Tibial nerve (tissue), 3 donors: ENCODE results near the gene ACSL1.
"Not testable (repeated sequence)": the region's sequence is repeated elsewhere in the genome, so short reads cannot be mapped to it uniquely, and the experiment has no call there.

Experiments
- CTCF ChIP-seq, 5 experiments: fragments of 200-600 bp in 3 of 5; fragments of 450-650 bp in 2 of 5; sonication (generic) in 3 of 5; IDR thresholded peaks; one replicate each; pipeline ENCODE4 v1.5.1; 2016 to 2019; ENCODE audit warnings: antibody characterized with exemption in 5 of 5, mild to moderate bottlenecking in 3 of 5, moderate library complexity in 2 of 5
- POLR2A ChIP-seq, 2 donors: fragments of 450-650 bp; IDR thresholded peaks; one replicate each; pipeline ENCODE4 v1.6.1; 2017; ENCODE audit warnings: antibody characterized with exemption in 2 of 2, mild to moderate bottlenecking in 2 of 2, moderate library complexity in 2 of 2

- not testable (repeated sequence) for TF ChIP-seq CTCF, POLR2A (IDR thresholded peaks at IDR 0.05)
Measured at GRCh38 chr4:184739575-184739974, 86.2 kb downstream of the ACSL1 start.
